ENCODE measurements around the gene LHX4.

LHX4 gene

GRCh38 chr1:180275726-180276125 lies 45.7 kb downstream of the LHX4 start:
- no peak for ATAC-seq

- ATAC-seq = no peak
Observed at GRCh38 chr1:180277476-180278193, 47.6 kb downstream of the LHX4 start.

- ATAC-seq = no peak
Observed at GRCh38 chr1:180278194-180278515, 48.1 kb downstream of the LHX4 start.

GRCh38 chr1:180278596-180279395 lies 48.7 kb downstream of the LHX4 start:
- peak in 1 of 2 donors; percentile 27 for ATAC-seq

- ATAC-seq = no peak
Observed at GRCh38 chr1:180279651-180280050, 49.6 kb downstream of the LHX4 start.

- ATAC-seq = no peak
Observed at GRCh38 chr1:180280617-180281016, 50.6 kb downstream of the LHX4 start.

- ATAC-seq = no peak
Observed at GRCh38 chr1:180281490-180281889, 51.4 kb downstream of the LHX4 start.

- no peak for ATAC-seq
Observed at GRCh38 chr1:180282401-180283044, 52.5 kb downstream of the LHX4 start.

GRCh38 chr1:180283098-180283497 lies 53.0 kb downstream of the LHX4 start:
- no peak for ATAC-seq

GRCh38 chr1:180286417-180286816 lies 56.4 kb downstream of the LHX4 start:
- ATAC-seq = no peak

GRCh38 chr1:180287988-180288705 lies 58.1 kb downstream of the LHX4 start:
- no peak for ATAC-seq

GRCh38 chr1:180288940-180289339 lies 58.9 kb downstream of the LHX4 start:
- ATAC-seq = no peak

- ATAC-seq = no peak
Observed at GRCh38 chr1:180290265-180291001, 60.4 kb downstream of the LHX4 start.

- ATAC-seq = peak in 1 of 2 donors; percentile 20
Observed at GRCh38 chr1:180291004-180291403, 60.9 kb downstream of the LHX4 start.

GRCh38 chr1:180294711-180295110 lies 64.6 kb downstream of the LHX4 start:
- ATAC-seq = no peak

- no peak for ATAC-seq
Observed at GRCh38 chr1:180295999-180296398, 65.9 kb downstream of the LHX4 start.

- no peak for ATAC-seq
Observed at GRCh38 chr1:180299479-180300221, 69.6 kb downstream of the LHX4 start.

GRCh38 chr1:180301135-180301742 lies 71.2 kb downstream of the LHX4 start:
- no peak for ATAC-seq

- ATAC-seq = no peak
Observed at GRCh38 chr1:180309338-180309737, 79.3 kb downstream of the LHX4 start.

GRCh38 chr1:180310095-180310494 lies 80.0 kb downstream of the LHX4 start:
- no peak for ATAC-seq

Data from activated CD4-positive, CD25-positive, alpha-beta regulatory T cell treated with anti-CD3 and anti-CD28 coated beads, Interleukin-2, amount 50 U/mL, for 24 hours (primary cell).